Dendritic cell treated with granulocyte-macrophage colony-stimulating factor and Interleukin-4, amounts not matched to agents 40 ng/mL and 50 ng/mL, for 4 days (primary cell): Measurements from ENCODE around the gene ERCC6L2.

Experiments
- H3K27ac Mint-ChIP-seq: one replicate; pipeline ENCODE4 v1.8.0; 2022; ENCODE audit warnings: mild to moderate bottlenecking, mixed read lengths
- H3K27me3 Mint-ChIP-seq: one replicate; pipeline ENCODE4 v1.8.0; 2022; ENCODE audit warnings: mild to moderate bottlenecking, mixed read lengths
- H3K36me3 Mint-ChIP-seq: one replicate; pipeline ENCODE4 v1.8.0; 2022; ENCODE audit warnings: low read depth, mixed read lengths
- H3K4me1 Mint-ChIP-seq: one replicate; pipeline ENCODE4 v1.8.0; 2022; ENCODE audit warnings: low read depth, mixed read lengths
- H3K4me3 Mint-ChIP-seq: one replicate; pipeline ENCODE4 v1.8.0; 2022; ENCODE audit warnings: mild to moderate bottlenecking, moderate library complexity, mixed read lengths
- H3K9me3 Mint-ChIP-seq: one replicate; pipeline ENCODE4 v1.8.0; 2022; ENCODE audit warnings: mixed read lengths
- intact Hi-C: fragments of 100-400 bp; cut with micrococcal nuclease; formaldehyde crosslinking; loops from one replicate; pipeline ENCODE4 v1.15.0; 2022

The ERCC6L2 gene, protein sequence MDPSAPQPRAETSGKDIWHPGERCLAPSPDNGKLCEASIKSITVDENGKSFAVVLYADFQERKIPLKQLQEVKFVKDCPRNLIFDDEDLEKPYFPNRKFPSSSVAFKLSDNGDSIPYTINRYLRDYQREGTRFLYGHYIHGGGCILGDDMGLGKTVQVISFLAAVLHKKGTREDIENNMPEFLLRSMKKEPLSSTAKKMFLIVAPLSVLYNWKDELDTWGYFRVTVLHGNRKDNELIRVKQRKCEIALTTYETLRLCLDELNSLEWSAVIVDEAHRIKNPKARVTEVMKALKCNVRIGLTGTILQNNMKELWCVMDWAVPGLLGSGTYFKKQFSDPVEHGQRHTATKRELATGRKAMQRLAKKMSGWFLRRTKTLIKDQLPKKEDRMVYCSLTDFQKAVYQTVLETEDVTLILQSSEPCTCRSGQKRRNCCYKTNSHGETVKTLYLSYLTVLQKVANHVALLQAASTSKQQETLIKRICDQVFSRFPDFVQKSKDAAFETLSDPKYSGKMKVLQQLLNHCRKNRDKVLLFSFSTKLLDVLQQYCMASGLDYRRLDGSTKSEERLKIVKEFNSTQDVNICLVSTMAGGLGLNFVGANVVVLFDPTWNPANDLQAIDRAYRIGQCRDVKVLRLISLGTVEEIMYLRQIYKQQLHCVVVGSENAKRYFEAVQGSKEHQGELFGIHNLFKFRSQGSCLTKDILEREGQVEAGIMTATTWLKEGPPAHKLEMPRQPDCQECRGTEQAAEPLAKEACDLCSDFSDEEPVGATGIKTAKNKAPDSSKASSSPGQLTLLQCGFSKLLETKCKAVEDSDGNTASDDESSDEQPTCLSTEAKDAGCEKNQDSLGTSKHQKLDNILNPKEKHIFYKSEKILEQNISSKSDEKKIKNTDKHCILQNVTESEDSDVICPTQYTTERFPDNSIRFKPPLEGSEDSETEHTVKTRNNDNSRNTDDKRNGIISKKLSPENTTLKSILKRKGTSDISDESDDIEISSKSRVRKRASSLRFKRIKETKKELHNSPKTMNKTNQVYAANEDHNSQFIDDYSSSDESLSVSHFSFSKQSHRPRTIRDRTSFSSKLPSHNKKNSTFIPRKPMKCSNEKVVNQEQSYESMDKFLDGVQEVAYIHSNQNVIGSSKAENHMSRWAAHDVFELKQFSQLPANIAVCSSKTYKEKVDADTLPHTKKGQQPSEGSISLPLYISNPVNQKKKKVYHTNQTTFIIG (N-terminal part only)

DNA sequence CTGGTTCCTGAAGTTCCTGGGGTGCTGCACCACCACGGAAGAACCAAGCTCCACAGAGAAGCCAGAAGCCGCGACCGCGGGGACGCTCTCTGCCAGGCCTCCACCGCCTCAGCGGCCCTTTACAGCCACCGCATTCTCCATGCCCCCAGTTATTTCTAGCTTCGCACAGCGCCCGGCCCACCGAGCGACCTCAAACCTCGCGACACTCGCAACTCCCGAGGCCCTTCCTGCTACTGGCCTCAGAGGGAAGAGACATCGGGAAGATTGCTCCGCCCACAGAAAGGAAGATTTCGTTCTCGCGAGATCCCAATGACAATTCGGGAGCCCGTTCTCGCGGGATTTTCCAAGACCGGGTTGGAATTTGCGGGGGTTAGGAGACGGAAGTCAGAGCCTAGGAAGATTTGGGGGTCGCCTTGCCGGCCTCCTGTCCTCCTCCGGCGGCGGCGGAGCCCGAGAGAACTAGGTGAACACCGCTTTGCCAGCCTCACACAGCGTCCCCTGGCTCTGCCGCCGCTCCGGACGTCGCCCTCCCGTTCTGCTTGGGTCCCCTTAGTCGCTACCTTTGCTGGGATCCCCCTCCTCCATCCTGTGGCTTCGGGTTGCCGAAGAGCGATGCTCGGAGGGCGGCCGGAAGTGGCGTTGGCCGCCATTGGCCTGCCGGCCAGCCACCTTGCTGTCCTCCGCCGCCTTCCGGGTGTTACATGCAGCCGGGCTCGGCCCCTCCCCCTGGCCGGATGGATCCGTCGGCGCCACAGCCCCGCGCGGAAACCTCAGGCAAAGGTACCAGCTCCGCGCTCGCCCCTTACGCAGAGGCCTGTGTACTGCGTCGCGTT is at the start of gene ERCC6L2:
Gene ERCC6L2, plus strand, starts transcription at position 387 of the 833 bp plus-strand sequence. Its CDS starts 348 bp downstream, at position 735.
- intact Hi-C loops = loop anchor here (5.0 to 10.0 kb wide), 5 partner anchors 189 to 899 kb away; partner anchors contain the start of genes FANCC, PRXL2C and ZNF510
- Mint-ChIP-seq H3K4me1 (peaks cover 10% of the 10 kb centered on the region), H3K27me3 (no peaks in the 10 kb centered on the region), H3K27ac (no peak within 1 kb of the TSS), H3K36me3 (peaks cover 45% of the 10 kb centered on the region), H3K9me3 (peaks cover 15% of the 10 kb centered on the region), H3K4me3 (no peak within 1 kb of the TSS)

DNA sequence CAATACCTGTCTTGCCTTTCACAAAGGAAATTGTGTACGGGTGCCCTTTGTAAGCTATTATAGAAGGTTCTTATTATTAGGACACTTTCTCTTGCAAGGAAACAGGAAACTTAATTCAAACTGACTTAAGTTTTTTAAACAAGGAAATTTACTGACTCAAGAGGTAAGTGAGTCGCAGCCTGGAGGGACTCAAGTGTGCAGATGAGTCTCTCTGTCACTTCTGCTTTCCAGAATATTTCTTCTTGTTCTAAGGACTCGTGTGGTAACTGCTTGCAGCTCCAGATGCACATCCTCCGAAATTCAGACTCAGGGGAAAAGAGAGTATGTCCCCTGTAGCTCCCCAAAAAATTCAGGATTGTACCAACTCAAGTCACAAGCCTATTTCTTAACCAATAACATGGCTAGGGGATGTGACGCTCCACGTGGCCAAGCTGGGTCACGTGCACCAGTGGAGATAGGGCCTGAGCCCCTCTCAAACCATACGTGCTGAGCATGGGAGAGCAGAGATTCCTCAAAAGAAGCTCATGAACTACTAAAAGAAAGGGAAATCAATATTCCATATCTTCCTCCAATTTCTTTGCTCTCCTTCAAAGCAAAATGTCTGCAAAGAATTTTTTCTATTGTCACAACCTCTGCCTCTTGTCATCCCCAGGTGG is 49.2 kb upstream of the ERCC6L2 start:
- no peak overlapping the region for H3K27ac Mint-ChIP-seq
- intact Hi-C loops = no loop called here
- no peaks in the 10 kb centered on the region for H3K36me3 Mint-ChIP-seq
- H3K4me1 Mint-ChIP-seq = no peaks in the 10 kb centered on the region
- no peak overlapping the region for H3K4me3 Mint-ChIP-seq
- H3K27me3 Mint-ChIP-seq = peaks cover 2% of the 10 kb centered on the region
- no peaks in the 10 kb centered on the region for H3K9me3 Mint-ChIP-seq

DNA sequence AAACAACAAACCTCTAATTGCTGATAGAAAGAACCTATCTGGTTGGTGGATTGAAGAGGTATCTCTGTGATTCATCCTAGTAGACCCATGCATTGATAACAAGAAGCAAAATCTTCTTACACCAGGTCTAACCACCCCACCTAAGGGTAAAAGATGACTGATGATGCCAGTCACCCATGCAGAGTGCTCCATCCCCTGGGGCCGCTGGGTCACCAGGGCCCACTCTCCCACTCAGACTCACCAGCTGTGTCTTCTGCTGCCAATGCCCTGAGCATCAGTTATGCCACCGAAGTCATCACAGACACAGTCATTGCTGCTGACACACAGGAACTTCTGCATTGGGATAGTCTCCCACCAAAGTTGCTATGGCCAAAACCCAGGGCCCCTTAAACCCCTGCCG is 44.7 kb upstream of the ERCC6L2 start:
- Mint-ChIP-seq H3K4me3 (no peak overlapping the region), H3K36me3 (no peaks in the 10 kb centered on the region), H3K27ac (no peak overlapping the region), H3K27me3 (peaks cover 2% of the 10 kb centered on the region), H3K4me1 (no peaks in the 10 kb centered on the region), H3K9me3 (no peaks in the 10 kb centered on the region)
- intact Hi-C loops = no loop called here

DNA sequence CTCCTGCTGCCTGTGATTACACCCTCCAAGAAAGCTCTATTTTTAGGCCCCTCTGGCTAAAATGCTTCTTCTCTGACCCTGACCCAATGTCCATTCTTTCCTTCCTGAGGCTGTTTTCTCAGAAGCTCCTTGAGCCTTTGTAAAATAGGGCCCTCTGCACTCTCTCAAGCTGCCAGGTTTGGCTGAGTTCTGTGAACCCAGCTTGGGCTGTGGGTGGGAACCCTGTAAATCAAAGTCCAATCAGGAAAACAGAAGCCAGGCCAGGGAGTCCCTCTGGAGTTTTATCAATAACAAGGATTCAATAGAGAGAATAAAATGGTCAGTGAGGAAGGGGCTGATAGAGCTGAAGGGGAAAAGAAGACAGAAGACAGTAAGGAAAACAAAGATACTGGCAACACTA is 43.7 kb upstream of the ERCC6L2 start:
- Mint-ChIP-seq H3K4me3 (no peak overlapping the region), H3K4me1 (no peaks in the 10 kb centered on the region), H3K27me3 (peaks cover 2% of the 10 kb centered on the region), H3K27ac (no peak overlapping the region), H3K36me3 (no peaks in the 10 kb centered on the region), H3K9me3 (no peaks in the 10 kb centered on the region)
- intact Hi-C loops = no loop called here

GRCh38 chr9:95833546-95834178 is 41.8 kb upstream of the ERCC6L2 start:
- H3K4me1 Mint-ChIP-seq = no peaks in the 10 kb centered on the region
- intact Hi-C loops = no loop called here
- peaks cover 2% of the 10 kb centered on the region for H3K27me3 Mint-ChIP-seq
- no peak overlapping the region for H3K27ac Mint-ChIP-seq
- H3K9me3 Mint-ChIP-seq = no peaks in the 10 kb centered on the region
- H3K4me3 Mint-ChIP-seq = no peak overlapping the region
- no peaks in the 10 kb centered on the region for H3K36me3 Mint-ChIP-seq

DNA sequence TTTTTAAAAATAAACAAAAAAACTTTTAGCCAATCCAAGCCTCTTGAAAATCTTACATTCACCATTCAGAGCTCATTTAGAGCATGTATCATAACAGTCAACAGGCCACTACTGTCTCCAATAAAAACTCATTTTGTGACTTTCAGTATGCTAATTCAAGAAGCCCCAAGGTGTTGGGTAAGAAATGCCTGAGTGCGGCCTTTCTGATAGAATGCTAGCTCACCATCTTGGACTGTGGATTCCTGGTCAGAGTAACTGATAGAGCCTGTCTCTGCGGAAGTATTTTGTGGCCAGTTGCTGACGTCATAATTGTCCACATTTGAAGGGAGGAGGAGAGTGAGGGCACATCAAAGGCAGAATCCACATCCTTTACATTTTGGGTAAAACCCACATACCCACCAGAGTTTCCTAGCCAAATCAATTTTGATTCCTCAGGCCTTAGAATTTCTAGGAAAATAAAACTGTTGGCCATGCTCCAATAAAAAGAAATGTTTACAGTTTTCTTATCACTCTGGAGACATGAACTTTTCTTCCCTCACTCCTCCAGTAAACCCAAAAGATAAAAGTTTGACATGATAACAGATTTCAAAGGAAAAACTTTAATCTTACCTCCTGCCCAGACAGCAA is 41.1 kb upstream of the ERCC6L2 start:
- no peaks in the 10 kb centered on the region for H3K36me3 Mint-ChIP-seq
- H3K27ac Mint-ChIP-seq = no peak overlapping the region
- H3K27me3 Mint-ChIP-seq = peaks cover 2% of the 10 kb centered on the region
- H3K9me3 Mint-ChIP-seq = no peaks in the 10 kb centered on the region
- H3K4me1 Mint-ChIP-seq = no peaks in the 10 kb centered on the region
- H3K4me3 Mint-ChIP-seq = no peak overlapping the region
- intact Hi-C loops = no loop called here

- no peaks in the 10 kb centered on the region for H3K27me3 Mint-ChIP-seq
- intact Hi-C loops = no loop called here
These were observed 40.1 kb upstream of the ERCC6L2 start for GRCh38 chr9:95835393-95835792.

GRCh38 chr9:95836072-95836471 is 39.4 kb upstream of the ERCC6L2 start:
- Mint-ChIP-seq H3K4me3 (no peak overlapping the region), H3K27me3 (no peaks in the 10 kb centered on the region), H3K36me3 (no peaks in the 10 kb centered on the region), H3K27ac (no peak overlapping the region), H3K4me1 (no peaks in the 10 kb centered on the region), H3K9me3 (no peaks in the 10 kb centered on the region)
- intact Hi-C loops = no loop called here

More at GRCh38 chr9:95835393-95835792, 40.1 kb upstream of the ERCC6L2 start:
- H3K4me3 Mint-ChIP-seq = no peak overlapping the region
- no peaks in the 10 kb centered on the region for H3K9me3 Mint-ChIP-seq
- no peak overlapping the region for H3K27ac Mint-ChIP-seq
- no peaks in the 10 kb centered on the region for H3K36me3 Mint-ChIP-seq
- H3K4me1 Mint-ChIP-seq = no peaks in the 10 kb centered on the region

- Mint-ChIP-seq H3K27ac (no peak overlapping the region), H3K4me1 (no peaks in the 10 kb centered on the region), H3K27me3 (no peaks in the 10 kb centered on the region), H3K9me3 (no peaks in the 10 kb centered on the region), H3K4me3 (no peak overlapping the region), H3K36me3 (no peaks in the 10 kb centered on the region)
- intact Hi-C loops = no loop called here
These were observed 36.5 kb upstream of the ERCC6L2 start for GRCh38 chr9:95839012-95839411.

DNA sequence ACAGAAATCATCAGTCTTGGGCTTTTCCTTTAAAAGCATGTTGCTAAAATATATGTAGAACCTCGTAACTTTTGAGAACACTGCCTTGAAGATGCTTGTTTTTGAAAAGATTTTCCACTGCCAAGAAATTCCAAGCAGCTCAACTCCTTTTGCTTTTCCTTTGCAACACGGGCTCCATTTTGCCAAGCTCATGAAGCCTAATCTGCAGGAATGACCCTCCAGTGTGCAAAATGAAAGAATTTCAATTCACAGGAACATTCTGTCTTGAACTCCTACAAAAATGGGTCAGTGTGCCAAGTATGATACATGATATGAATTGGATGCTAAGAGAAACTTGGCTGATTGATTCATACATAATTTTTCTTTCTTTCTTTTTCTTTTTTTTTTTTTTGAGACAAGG is 35.4 kb upstream of the ERCC6L2 start:
- Mint-ChIP-seq H3K9me3 (no peaks in the 10 kb centered on the region), H3K36me3 (no peaks in the 10 kb centered on the region), H3K4me3 (no peak overlapping the region), H3K27me3 (no peaks in the 10 kb centered on the region), H3K27ac (no peak overlapping the region), H3K4me1 (no peaks in the 10 kb centered on the region)
- intact Hi-C loops = no loop called here

- H3K4me1 Mint-ChIP-seq = no peaks in the 10 kb centered on the region
- H3K27ac Mint-ChIP-seq = no peak overlapping the region
- intact Hi-C loops = no loop called here
- no peak overlapping the region for H3K4me3 Mint-ChIP-seq
- H3K9me3 Mint-ChIP-seq = no peaks in the 10 kb centered on the region
- no peaks in the 10 kb centered on the region for H3K27me3 Mint-ChIP-seq
- H3K36me3 Mint-ChIP-seq = no peaks in the 10 kb centered on the region
These were observed 34.1 kb upstream of the ERCC6L2 start for GRCh38 chr9:95841377-95841776.

- H3K27ac Mint-ChIP-seq = no peak overlapping the region
These were observed 29.7 kb upstream of the ERCC6L2 start for GRCh38 chr9:95845751-95846150.

More at GRCh38 chr9:95845751-95846150, 29.7 kb upstream of the ERCC6L2 start:
- Mint-ChIP-seq H3K4me1 (no peaks in the 10 kb centered on the region), H3K36me3 (peaks cover 15% of the 10 kb centered on the region), H3K27me3 (no peaks in the 10 kb centered on the region), H3K4me3 (no peak overlapping the region), H3K9me3 (peaks cover 35% of the 10 kb centered on the region)
- intact Hi-C loops = no loop called here
